OCI-LY7 (cell line): Measurements from ENCODE around the gene SNX2. TPM values are rescaled to one million over a fixed set of nuclear protein-coding genes. Genes with fewer than 3 reads are reported as not detected.

Experiments
- BruUV-seq: library from RNA; stranded (reverse); fragments of 400-500 nt; replicated peaks from 2 replicates; lab custom pipeline; 2021; lab: Mats Ljungman, UMichigan
- CTCF ChIA-PET: fragments of 300-600 bp; sonication (Branson Sonifier 250); formaldehyde crosslinking; loops from one replicate; lab custom pipeline; 2022; ENCODE audit warnings: antibody characterized with exemption; ENCODE audit not compliant: unreplicated experiment; lab: Charles Lee
- POLR2A ChIA-PET: fragments of 300-600 bp; sonication (Branson Sonifier 250); formaldehyde crosslinking; loops from one replicate; lab custom pipeline; 2022; ENCODE audit warnings: antibody characterized with exemption; lab: Charles Lee
- DNase-seq: peaks from one replicate; pipeline ENCODE4 v3.0.0-alpha.2; 2015; ENCODE audit warnings: low spot score
- H2AFZ ChIP-seq: fragments of 200-600 bp; sonication (generic), shearing (Covaris generic); 2 replicates; pipeline ENCODE4 v1.6.1; 2014; ENCODE audit warnings: mild to moderate bottlenecking, antibody characterized with exemption, low read length, moderate library complexity
- H3K27ac ChIP-seq: fragments of 200-600 bp; sonication (generic); 2 replicates; pipeline ENCODE4 v1.5.1; 2014; ENCODE audit warnings: mixed run types, low read depth, mild to moderate bottlenecking, moderate library complexity, low read length, inconsistent platforms; ENCODE audit not compliant: poor library complexity, severe bottlenecking
- H3K36me3 ChIP-seq: fragments of 200-600 bp; sonication (generic); 2 replicates; pipeline ENCODE4 v1.6.1; 2014; ENCODE audit warnings: mild to moderate bottlenecking, antibody characterized with exemption, low read length, moderate library complexity, mixed read lengths; ENCODE audit not compliant: insufficient read depth
- H3K4me1 ChIP-seq: fragments of 200-600 bp; sonication (generic); 2 replicates; pipeline ENCODE4 v1.5.1; 2014; ENCODE audit warnings: mild to moderate bottlenecking, low read length; ENCODE audit not compliant: insufficient read depth, poor library complexity, severe bottlenecking
- H3K4me2 ChIP-seq: fragments of 200-600 bp; sonication (generic); 2 replicates; pipeline ENCODE4 v1.6.1; 2014; ENCODE audit warnings: mild to moderate bottlenecking, low read length
- H3K4me3 ChIP-seq: fragments of 200-600 bp; sonication (generic); 2 replicates; pipeline ENCODE4 v1.5.1; 2014; ENCODE audit warnings: mild to moderate bottlenecking, low read depth, low read length; ENCODE audit not compliant: poor library complexity, severe bottlenecking
- H3K79me2 ChIP-seq: fragments of 200-600 bp; sonication (generic); 2 replicates; pipeline ENCODE4 v1.6.1; 2016; ENCODE audit warnings: low read depth, mild to moderate bottlenecking, low read length, moderate library complexity, mixed read lengths; ENCODE audit not compliant: insufficient read depth
- H3K9me2 ChIP-seq: fragments of 200-600 bp; sonication (generic); 2 replicates; pipeline ENCODE4 v1.6.1; 2016; ENCODE audit warnings: mild to moderate bottlenecking, low read length, mixed read lengths; ENCODE audit not compliant: insufficient read depth
- H3K9me3 ChIP-seq: fragments of 200-600 bp; sonication (generic); 2 replicates; pipeline ENCODE4 v1.6.1; 2014; ENCODE audit warnings: mild to moderate bottlenecking, mixed run types, low read length, mixed read lengths
- H4K20me1 ChIP-seq: fragments of 200-600 bp; sonication (generic); 2 replicates; pipeline ENCODE4 v1.6.1; 2014; ENCODE audit warnings: mild to moderate bottlenecking, antibody characterized with exemption, low read length, moderate library complexity, mixed read lengths; ENCODE audit not compliant: insufficient read depth
- CTCF ChIP-seq: fragments of 200-600 bp; sonication (generic); conservative IDR thresholded peaks from 2 replicates; pipeline ENCODE4 v1.5.1; 2014; ENCODE audit warnings: mild to moderate bottlenecking, antibody characterized with exemption, low read length, moderate library complexity, mixed read lengths
- EZH2phosphoT487 ChIP-seq: fragments of 200-600 bp; sonication (generic); IDR thresholded peaks from 2 replicates; pipeline ENCODE4 v1.6.1; 2018; ENCODE audit warnings: low read depth, borderline replicate concordance, mild to moderate bottlenecking, mixed run types, antibody characterized with exemption, low read length, moderate library complexity, mixed read lengths
- intact Hi-C: fragments of 100-400 bp; cut with micrococcal nuclease; formaldehyde crosslinking; loops from one replicate; pipeline ENCODE4 v1.10.0; 2022; ENCODE audit not compliant: unreplicated experiment
- total RNA-seq, 2 experiments: library from RNA; depleted of rRNA in 1 of 2; stranded (reverse); fragments of >200 nt in 1 of 2; shearing (Covaris generic) in 1 of 2; gene quantifications; 2 replicates each; pipeline ENCODE4 v1.2.3, GENCODE V29; 2014 to 2022

The SNX2 gene
- total RNA-seq, 2 experiments from 2014 or later: 47.1 to 78.3 TPM

- TF ChIP-seq CTCF: no peak
- TF ChIP-seq EZH2phosphoT487: no peak
- CTCF ChIA-PET: no interaction called here
- Histone ChIP-seq H3K4me1 (no peaks in the 10 kb centered on the region), H3K27ac (no peak overlapping the region), H3K9me3 (no peaks in the 10 kb centered on the region), H3K4me2 (no peak overlapping the region), H3K4me3 (no peak overlapping the region), H3K9me2 (no peaks in the 10 kb centered on the region), H4K20me1 (no peaks in the 10 kb centered on the region), H3K36me3 (no peaks in the 10 kb centered on the region), H2AFZ (no peak overlapping the region), H3K79me2 (no peaks in the 10 kb centered on the region)
- BruUV-seq: no TSS peak
- DNase-seq: no peak
- intact Hi-C loops: no loop called here
- POLR2A ChIA-PET: interaction anchor here (0.7 kb wide), 1 partner anchor 1139 kb away, joined by 3 read pairs; no protein-coding TSS in a partner anchor
Observed at GRCh38 chr5:122730037-122730436, 44.8 kb upstream of the SNX2 start.

- POLR2A ChIA-PET: interaction anchor here (0.7 kb wide), 1 partner anchor 1138 kb away, joined by 3 read pairs; no protein-coding TSS in a partner anchor
- TF ChIP-seq EZH2phosphoT487 (no peak), CTCF (no peak)
- no TSS peak for BruUV-seq
Observed at GRCh38 chr5:122730456-122730855, 44.4 kb upstream of the SNX2 start.

GRCh38 chr5:122736086-122736845 is 38.6 kb upstream of the SNX2 start:
- Histone ChIP-seq H3K4me2 (no peak overlapping the region), H3K9me3 (no peaks in the 10 kb centered on the region), H2AFZ (no peak overlapping the region), H4K20me1 (no peaks in the 10 kb centered on the region), H3K27ac (no peak overlapping the region), H3K4me3 (no peak overlapping the region), H3K9me2 (no peaks in the 10 kb centered on the region), H3K36me3 (no peaks in the 10 kb centered on the region), H3K4me1 (no peaks in the 10 kb centered on the region), H3K79me2 (no peaks in the 10 kb centered on the region)
- intact Hi-C loops: no loop called here
- POLR2A ChIA-PET: no interaction called here
- BruUV-seq: no TSS peak
- CTCF ChIA-PET: no interaction called here
- TF ChIP-seq EZH2phosphoT487: no peak
- TF ChIP-seq CTCF: no peak
- no peak for DNase-seq

More at GRCh38 chr5:122730456-122730855, 44.4 kb upstream of the SNX2 start:
- no peaks in the 10 kb centered on the region for H3K79me2 ChIP-seq
- no peak overlapping the region for H2AFZ ChIP-seq
- H3K4me2 ChIP-seq: no peak overlapping the region
- DNase-seq: no peak
- no peaks in the 10 kb centered on the region for H3K9me3 ChIP-seq
- H4K20me1 ChIP-seq: no peaks in the 10 kb centered on the region
- no peaks in the 10 kb centered on the region for H3K9me2 ChIP-seq
- no peaks in the 10 kb centered on the region for H3K36me3 ChIP-seq
- intact Hi-C loops: no loop called here
- H3K27ac ChIP-seq: no peak overlapping the region
- H3K4me3 ChIP-seq: no peak overlapping the region
- H3K4me1 ChIP-seq: no peaks in the 10 kb centered on the region
- CTCF ChIA-PET: no interaction called here
